ENCODE measurements around the gene ZNRF1. TPM values are rescaled to one million over a fixed set of nuclear protein-coding genes. Genes with fewer than 3 reads are reported as not detected.
"Not testable (repeated sequence)": the region's sequence is repeated elsewhere in the genome, so short reads cannot be mapped to it uniquely, and the experiment has no call there.

ZNRF1 gene
- total RNA-seq, 4 donors from 2014 or later: 14.1 to 37.4 (median 19.4) TPM

DNA sequence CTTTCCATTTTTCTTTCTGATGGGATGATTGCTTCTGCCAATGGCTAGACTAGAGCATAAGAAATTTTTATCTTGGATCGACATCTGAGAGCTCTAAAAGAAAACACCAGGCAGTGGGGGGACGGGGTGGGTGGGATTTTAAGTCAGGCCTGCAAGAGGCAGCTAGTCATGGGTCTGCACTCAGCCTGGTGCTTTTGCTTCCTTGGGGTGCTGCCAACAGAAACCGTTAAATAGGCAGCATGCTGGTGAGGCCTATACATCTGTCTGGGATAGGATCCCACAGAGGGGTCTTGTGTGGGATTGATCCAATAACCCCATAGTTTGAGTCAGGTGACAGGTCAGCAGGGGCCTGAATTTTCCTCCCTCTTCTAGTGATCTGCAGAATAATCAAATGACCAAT, 26.9 kb downstream of the ZNRF1 start:
- no peaks in the 10 kb centered on the region for H3K36me3 ChIP-seq
- intact Hi-C loops (cut with DNase I; ENCODE audit: low total_unique reads): no loop called here
- no peak overlapping the region for H3K4me3 ChIP-seq
- DNase-seq: peak; percentile 32 to 47
- peak overlapping the region; percentile 88 to 93 for H3K27ac ChIP-seq
- H3K9me3 ChIP-seq: peaks cover 0 to 3% of the 10 kb centered on the region in 2 donors
- peaks cover 0 to 4% of the 10 kb centered on the region in 2 donors for H3K4me1 ChIP-seq
- TF ChIP-seq, protein P1, sequence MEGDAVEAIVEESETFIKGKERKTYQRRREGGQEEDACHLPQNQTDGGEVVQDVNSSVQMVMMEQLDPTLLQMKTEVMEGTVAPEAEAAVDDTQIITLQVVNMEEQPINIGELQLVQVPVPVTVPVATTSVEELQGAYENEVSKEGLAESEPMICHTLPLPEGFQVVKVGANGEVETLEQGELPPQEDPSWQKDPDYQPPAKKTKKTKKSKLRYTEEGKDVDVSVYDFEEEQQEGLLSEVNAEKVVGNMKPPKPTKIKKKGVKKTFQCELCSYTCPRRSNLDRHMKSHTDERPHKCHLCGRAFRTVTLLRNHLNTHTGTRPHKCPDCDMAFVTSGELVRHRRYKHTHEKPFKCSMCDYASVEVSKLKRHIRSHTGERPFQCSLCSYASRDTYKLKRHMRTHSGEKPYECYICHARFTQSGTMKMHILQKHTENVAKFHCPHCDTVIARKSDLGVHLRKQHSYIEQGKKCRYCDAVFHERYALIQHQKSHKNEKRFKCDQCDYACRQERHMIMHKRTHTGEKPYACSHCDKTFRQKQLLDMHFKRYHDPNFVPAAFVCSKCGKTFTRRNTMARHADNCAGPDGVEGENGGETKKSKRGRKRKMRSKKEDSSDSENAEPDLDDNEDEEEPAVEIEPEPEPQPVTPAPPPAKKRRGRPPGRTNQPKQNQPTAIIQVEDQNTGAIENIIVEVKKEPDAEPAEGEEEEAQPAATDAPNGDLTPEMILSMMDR (IDR thresholded peaks at IDR 0.05): no peak
- no peak for TF ChIP-seq POLR2A (IDR thresholded peaks at IDR 0.05)
- no peaks in the 10 kb centered on the region for H3K27me3 ChIP-seq

GRCh38 chr16:75026239-75026891, 27.5 kb downstream of the ZNRF1 start:
- DNase-seq: peak; percentile 44 to 79
- H3K4me1 ChIP-seq; H3K36me3 ChIP-seq; intact Hi-C loops (cut with DNase I; ENCODE audit: low total_unique reads); H3K4me3 ChIP-seq; H3K27me3 ChIP-seq; H3K9me3 ChIP-seq: not testable (repeated sequence)
- TF ChIP-seq POLR2A (IDR thresholded peaks at IDR 0.05): peak in 1 of 2 donors; percentile 20
- H3K27ac ChIP-seq: peak overlapping the region; percentile 88 to 93

DNA sequence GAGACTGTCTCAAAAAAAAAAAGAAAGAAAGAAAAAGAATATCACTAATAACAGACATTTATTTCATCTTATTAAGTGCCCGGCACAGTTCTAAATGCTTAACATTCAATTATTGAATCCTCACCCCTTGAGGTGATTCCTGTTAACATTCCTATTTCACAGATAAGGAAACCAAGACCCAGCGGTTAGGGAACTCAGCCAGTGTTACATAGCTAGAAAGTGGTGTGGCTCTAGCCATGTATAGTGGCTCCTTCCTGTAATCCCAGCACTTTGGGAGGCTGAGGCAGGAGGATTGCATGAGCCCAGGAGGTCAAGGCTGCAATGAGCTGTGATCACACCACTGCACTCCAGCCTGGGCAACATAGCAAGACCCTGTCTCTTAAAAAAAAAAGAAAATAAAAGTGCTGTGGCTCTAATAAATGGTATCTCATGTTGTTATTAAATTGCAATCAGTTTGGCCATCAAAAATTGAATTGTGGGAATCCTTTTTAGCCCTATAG, 28.1 kb downstream of the ZNRF1 start:
- peaks cover 0 to 4% of the 10 kb centered on the region in 2 donors for H3K4me1 ChIP-seq

DNA sequence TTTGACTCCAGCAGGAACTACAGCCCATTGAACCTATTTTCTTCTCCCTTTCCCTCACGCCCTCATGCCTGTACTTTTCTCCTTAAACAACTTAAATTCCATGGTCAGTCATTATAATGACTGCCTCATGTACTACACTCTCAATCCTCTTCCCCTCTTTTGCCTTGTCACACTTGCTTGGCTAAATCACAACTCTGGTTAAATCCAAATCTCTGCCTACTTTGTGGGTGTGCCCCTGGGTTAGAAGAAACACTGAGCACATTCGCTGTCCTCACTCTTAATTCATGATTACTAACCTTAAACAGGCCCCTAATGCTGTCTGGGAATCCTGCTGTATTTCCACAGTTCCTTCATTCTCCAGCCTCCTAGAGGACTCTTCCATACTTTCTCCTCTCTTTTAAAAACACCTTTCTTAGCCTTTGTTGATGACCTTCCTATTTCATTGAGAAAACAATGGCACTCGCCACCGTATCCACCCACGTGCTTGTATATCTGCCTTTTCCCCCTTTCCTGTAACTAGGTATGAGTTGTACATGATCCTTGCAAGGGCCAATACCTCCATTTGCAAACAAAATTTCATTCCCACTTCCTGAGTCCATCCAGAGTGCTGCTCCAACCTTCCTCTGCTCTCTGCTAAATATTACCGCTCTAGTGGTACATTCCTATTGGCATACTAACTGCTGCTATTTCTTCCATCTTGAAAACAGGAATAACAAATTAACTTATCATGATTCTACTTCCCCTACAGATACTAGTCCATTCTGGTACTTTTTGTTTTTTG, 28.9 kb downstream of the ZNRF1 start:
- H3K4me1 ChIP-seq: peaks cover 0 to 4% of the 10 kb centered on the region in 2 donors
- no peaks in the 10 kb centered on the region for H3K36me3 ChIP-seq
- H3K9me3 ChIP-seq: no peaks in the 10 kb centered on the region
- TF ChIP-seq, protein P1 (IDR thresholded peaks at IDR 0.05): no peak
- TF ChIP-seq POLR2A (IDR thresholded peaks at IDR 0.05): no peak
- no peaks in the 10 kb centered on the region for H3K27me3 ChIP-seq
- intact Hi-C loops (cut with DNase I; ENCODE audit: low total_unique reads): no loop called here
- peak overlapping the region; percentile 88 to 93 for H3K27ac ChIP-seq
- no peak for DNase-seq
- H3K4me3 ChIP-seq: no peak overlapping the region

More for the DNA sequence above, 28.1 kb downstream of the ZNRF1 start:
- Histone ChIP-seq H3K27ac (peak overlapping the region; percentile 88 to 93), H3K36me3 (no peaks in the 10 kb centered on the region), H3K4me3 (no peak overlapping the region), H3K9me3 (no peaks in the 10 kb centered on the region), H3K27me3 (no peaks in the 10 kb centered on the region)
- DNase-seq: no peak
- no peak for TF ChIP-seq POLR2A (IDR thresholded peaks at IDR 0.05)
- TF ChIP-seq, protein P1 (IDR thresholded peaks at IDR 0.05): no peak
- intact Hi-C loops (cut with DNase I; ENCODE audit: low total_unique reads): no loop called here

DNA sequence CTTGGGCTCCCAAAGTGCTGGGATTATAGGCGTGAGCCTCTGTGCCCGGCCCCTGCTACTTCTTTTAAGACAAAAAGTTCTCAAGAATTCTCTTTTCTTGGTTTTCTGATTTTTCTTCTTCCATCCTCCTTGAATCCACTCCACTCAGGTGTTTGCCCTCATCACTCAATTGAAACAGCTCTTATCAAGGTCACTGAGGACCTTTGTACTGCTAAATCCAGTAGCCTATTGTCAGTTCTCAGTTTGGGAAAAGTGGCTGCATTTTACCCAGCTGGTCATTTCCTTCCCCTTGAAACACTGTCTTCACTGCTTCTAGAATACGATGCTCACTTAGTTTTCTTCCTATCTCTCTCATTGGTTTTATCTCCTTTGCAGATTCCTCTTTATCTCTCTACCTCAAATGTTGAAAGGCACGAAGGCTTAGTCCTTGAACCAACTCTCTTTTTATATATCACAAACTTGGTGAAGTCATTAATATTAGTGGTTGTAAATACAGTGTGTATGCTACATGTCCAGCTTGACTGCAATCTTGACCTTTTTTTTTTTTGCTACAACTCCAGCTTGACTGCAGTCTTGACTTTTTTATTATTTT, 29.8 kb downstream of the ZNRF1 start:
- no peak overlapping the region for H3K4me3 ChIP-seq
- no peak for TF ChIP-seq POLR2A (IDR thresholded peaks at IDR 0.05)
- TF ChIP-seq, protein P1 (IDR thresholded peaks at IDR 0.05): no peak
- DNase-seq: no peak
- H3K27me3 ChIP-seq: no peaks in the 10 kb centered on the region
- H3K27ac ChIP-seq: no peak overlapping the region
- intact Hi-C loops (cut with DNase I; ENCODE audit: low total_unique reads): no loop called here
- no peaks in the 10 kb centered on the region for H3K9me3 ChIP-seq
- H3K36me3 ChIP-seq: no peaks in the 10 kb centered on the region
- H3K4me1 ChIP-seq: peaks cover 0 to 4% of the 10 kb centered on the region in 2 donors
